K562 (cell line): Measurements from ENCODE around the gene KMT2E. TPM values are rescaled to one million over a fixed set of nuclear protein-coding genes. Genes with fewer than 3 reads are reported as not detected.

Experiments used
- C11orf30 ChIP-seq: fragments of 450-650 bp; IDR thresholded peaks from 2 replicates; pipeline ENCODE4 v1.6.1; 2016; ENCODE audit warnings: low read depth, mild to moderate bottlenecking
- CAMTA2 ChIP-seq: fragments of 250-450 bp; sonication (Bioruptor Pico); conservative IDR thresholded peaks from 2 replicates; pipeline ENCODE4 v1.5.1; 2022
- DDX20 ChIP-seq: fragments of 450-650 bp; IDR thresholded peaks from 2 replicates; pipeline ENCODE4 v1.6.1; 2016; ENCODE audit warnings: missing genetic modification characterization, low read depth, mild to moderate bottlenecking, missing compliant biosample characterization, moderate library complexity
- HCFC1 ChIP-seq: IDR thresholded peaks from 2 replicates; pipeline ENCODE4 v1.6.1; 2012; ENCODE audit warnings: low read depth, low read length, improper control_type of control experiment
- HNRNPUL1 ChIP-seq: fragments of 200-400 bp; formaldehyde crosslinking; IDR thresholded peaks from 2 replicates; pipeline ENCODE4 v1.6.1; 2017; ENCODE audit warnings: low read length
- KDM1A ChIP-seq, 2 experiments: fragments of 450-650 bp; IDR thresholded peaks; 2 replicates each; pipeline ENCODE4 v1.6.1; 2016; ENCODE audit warnings: mild to moderate bottlenecking in 2 of 2
- MAFF ChIP-seq: IDR thresholded peaks from 2 replicates; pipeline ENCODE4 v1.6.1; 2012; ENCODE audit warnings: low read length, improper control_type of control experiment
- MAFG ChIP-seq: fragments of 450-650 bp; conservative IDR thresholded peaks from 2 replicates; pipeline ENCODE4 v1.6.1; 2016; ENCODE audit warnings: missing genetic modification characterization, missing compliant biosample characterization
- MBD2 ChIP-seq: sonication (generic); IDR thresholded peaks from 2 replicates; pipeline ENCODE4 v1.6.1; 2016; ENCODE audit warnings: low read depth, borderline replicate concordance
- MCM7 ChIP-seq, 2 experiments: fragments of 450-650 bp; IDR thresholded peaks; 2 replicates each; pipeline ENCODE4 v1.6.1; 2016 to 2018
- MYBL2 ChIP-seq, 2 experiments: fragments of 450-650 bp in 1 of 2; sonication (generic) in 1 of 2; formaldehyde crosslinking in 1 of 2; IDR thresholded peaks; 2 replicates each; pipeline versions ENCODE4 v1.6.1 to v1.8.1; 2017 to 2022; ENCODE audit warnings: borderline replicate concordance in 1 of 2, inconsistent platforms in 1 of 2, low read depth in 1 of 2, mild to moderate bottlenecking in 1 of 2, missing genetic modification reagents in 1 of 2, moderate library complexity in 1 of 2
- NR0B1 ChIP-seq: fragments of 450-650 bp; IDR thresholded peaks from one replicate; pipeline ENCODE4 v1.6.1; 2018; ENCODE audit warnings: mild to moderate bottlenecking, moderate library complexity; ENCODE audit not compliant: partially characterized antibody
- SRSF7 ChIP-seq: fragments of 200-400 bp; formaldehyde crosslinking; optimal IDR thresholded peaks from 2 replicates; pipeline ENCODE3; 2017; ENCODE audit warnings: mild to moderate bottlenecking, low read depth, low read length
- STAT5B ChIP-seq: fragments of 250-450 bp; sonication (Bioruptor Pico); IDR thresholded peaks from 2 replicates; pipeline ENCODE4 v1.8.0; 2021; ENCODE audit warnings: mild to moderate bottlenecking, inconsistent platforms
- TCF15 ChIP-seq: fragments of 250-450 bp; sonication (Bioruptor Pico); IDR thresholded peaks from 2 replicates; pipeline ENCODE4 v1.8.0; 2022; ENCODE audit warnings: moderate library complexity, mild to moderate bottlenecking, inconsistent platforms
- TEAD2 ChIP-seq: fragments of 450-650 bp; IDR thresholded peaks from 2 replicates; pipeline ENCODE4 v1.6.1; 2016; ENCODE audit warnings: missing genetic modification characterization, control low read depth, missing compliant biosample characterization
- U2AF1 ChIP-seq: fragments of 200-400 bp; formaldehyde crosslinking; optimal IDR thresholded peaks from 2 replicates; pipeline ENCODE3; 2017; ENCODE audit warnings: mild to moderate bottlenecking, low read depth, low read length, moderate library complexity
- ZBTB17 ChIP-seq: fragments of 450-650 bp; formaldehyde crosslinking; IDR thresholded peaks from 2 replicates; pipeline ENCODE4 v1.4.0; 2020; ENCODE audit warnings: mild to moderate bottlenecking
- ZBTB34 ChIP-seq: fragments of 250-450 bp; sonication (Bioruptor Pico); IDR thresholded peaks from 2 replicates; pipeline ENCODE4 v1.8.0; 2021; ENCODE audit warnings: mild to moderate bottlenecking, moderate library complexity
- ZFP91 ChIP-seq: sonication (generic); formaldehyde crosslinking; IDR thresholded peaks from 2 replicates; pipeline ENCODE4 v1.8.0; 2022; ENCODE audit warnings: mild to moderate bottlenecking, missing genetic modification reagents
- ZNF212 ChIP-seq: fragments of 450-650 bp; formaldehyde crosslinking; IDR thresholded peaks from 2 replicates; pipeline ENCODE4 v1.4.0; 2020; ENCODE audit warnings: mild to moderate bottlenecking
- ZNF263 ChIP-seq: sonication (generic); formaldehyde crosslinking; IDR thresholded peaks from 2 replicates; pipeline ENCODE4 v1.8.0; 2022; ENCODE audit warnings: mild to moderate bottlenecking, missing genetic modification reagents, borderline replicate concordance
- ZNF76 ChIP-seq: fragments of 250-450 bp; sonication (Bioruptor Pico); IDR thresholded peaks from 2 replicates; pipeline ENCODE4 v1.4.0; 2020; ENCODE audit warnings: mild to moderate bottlenecking, moderate library complexity, borderline replicate concordance
- polyA plus RNA-seq, 8 experiments: library from polyadenylated mRNA; depleted of rRNA in 4 of 8; stranded (reverse) in 5 of 8; unstranded in 3 of 8; fragments of >200 nt; fragmentation: Nextera tagmentation in 2 of 8; fragmentation: Illumina TruSeq in 1 of 8; extraction: Ambion mirVana in 2 of 8; extraction: Trizol in 1 of 8; gene quantifications; 2 replicates each; pipeline versions ENCODE4 v1.2.1 to v1.2.3, GENCODE V29; 2011 to 2014; ENCODE audit warnings: inconsistent platforms in 1 of 8, missing spikeins in 1 of 8
- total RNA-seq, 7 experiments: library from RNA; depleted of rRNA in 6 of 7; stranded (reverse); fragments of >200 nt in 6 of 7; fragmentation: Illumina TruSeq in 2 of 7; extraction: Trizol in 2 of 7; gene quantifications; 2 replicates each; pipeline versions ENCODE4 v1.2.1 to v1.2.3, GENCODE V29; 2011 to 2021; ENCODE audit warnings: low replicate concordance in 1 of 7

The KMT2E gene
- total and polyA plus RNA-seq, 9 of the 15 experiments (the other 6 are each of a cell fraction or from before 2014, with no cell fraction given): 8.9 to 55.3 (median 38.1) TPM

- TF ChIP-seq MBD2 (no peak), MAFG (tag) (no peak), MYBL2 (IDR thresholded peaks at IDR 0.05; ENCODE audit: low read depth) (no peak), MYBL2 (CRISPR knock-in tag; IDR thresholded peaks at IDR 0.05; ENCODE audit: borderline replicate concordance) (no peak), SRSF7 (no peak), ZFP91 (CRISPR knock-in tag) (no peak), MAFF (no peak), ZBTB34 (no peak), ZNF212 (CRISPR knock-in tag) (peak; percentile 90; the same call in 1 of the 2 replicates), MCM7 (IDR thresholded peaks at IDR 0.05) (no peak), CAMTA2 (CRISPR knock-in tag) (0 out of 2 replicates have a peak, but pooled peaks have one; percentile 11), KDM1A (IDR thresholded peaks at IDR 0.05) (no peak), ZNF263 (CRISPR knock-in tag) (no peak), NR0B1 (no peak), TEAD2 (tag) (peak; percentile 81), HCFC1 (peak; percentile 79), STAT5B (CRISPR knock-in tag) (no peak), ZNF76 (0 out of 2 replicates have a peak, but pooled peaks have one; percentile 53), ZBTB17 (CRISPR knock-in tag) (peak; percentile 86), U2AF1 (no peak), DDX20 (tag) (no peak), TCF15 (0 out of 2 replicates have a peak, but pooled peaks have one; percentile 11), HNRNPUL1 (0 out of 2 replicates have a peak, but pooled peaks have one; percentile 56), C11orf30 (peak; percentile 95)
These were observed 30.1 kb upstream of the KMT2E start (continued) for GRCh38 chr7:104983578-104984539.
